ENCODE data around the gene PDCD4.

The PDCD4 gene

GRCh38 chr10:110824152-110824441 lies 47.6 kb upstream of the PDCD4 start:
- no peak for TF ChIP-seq EZH2phosphoT487 (IDR thresholded peaks at IDR 0.05; ENCODE audit: low read length)
- TF ChIP-seq EZH2 (optimal IDR thresholded peaks at IDR 0.05; ENCODE audit: low read depth, low read length) = no peak
- no peak for TF ChIP-seq CTCF (IDR thresholded peaks at IDR 0.05; ENCODE audit: low read length)
- Histone ChIP-seq H3K4me2 (ENCODE audit: low read depth, low read length) (no peak overlapping the region), H3F3A (ENCODE audit: insufficient read depth, low read length) (no peaks in the 10 kb centered on the region), H3K79me2 (ENCODE audit: low read length) (no peaks in the 10 kb centered on the region), H4K20me1 (ENCODE audit: insufficient read depth, low read length) (no peaks in the 10 kb centered on the region), H3K9me2 (replicated peaks; ENCODE audit: insufficient read depth, low read length) (no peaks in the 10 kb centered on the region), H3K27me3 (replicated peaks; ENCODE audit: insufficient read depth, low read length) (no peaks in the 10 kb centered on the region), H3K9ac (ENCODE audit: low read length) (no peak overlapping the region), H3K36me3 (replicated peaks; ENCODE audit: insufficient read depth, low read length) (no peaks in the 10 kb centered on the region), H3K4me1 (ENCODE audit: low read length) (peaks cover 6% of the 10 kb centered on the region; the same call in 1 of the 2 replicates), H2AFZ (ENCODE audit: low read length) (no peak overlapping the region), H3K27ac (ENCODE audit: low read length) (no peak overlapping the region), H3K4me3 (ENCODE audit: low read length) (no peak overlapping the region), H3K9me3 (replicated peaks; ENCODE audit: insufficient read depth, low read length) (no peaks in the 10 kb centered on the region)
- DNase-seq = no peak

GRCh38 chr10:110824660-110825059 lies 47.1 kb upstream of the PDCD4 start:
- Histone ChIP-seq H3K79me2 (ENCODE audit: low read length) (no peaks in the 10 kb centered on the region), H4K20me1 (ENCODE audit: insufficient read depth, low read length) (no peaks in the 10 kb centered on the region), H3K27me3 (replicated peaks; ENCODE audit: insufficient read depth, low read length) (no peaks in the 10 kb centered on the region), H3K4me1 (ENCODE audit: low read length) (peaks cover 6% of the 10 kb centered on the region; the same call in 1 of the 2 replicates), H3K9me2 (replicated peaks; ENCODE audit: insufficient read depth, low read length) (no peaks in the 10 kb centered on the region), H3K9me3 (replicated peaks; ENCODE audit: insufficient read depth, low read length) (no peaks in the 10 kb centered on the region), H3K36me3 (replicated peaks; ENCODE audit: insufficient read depth, low read length) (no peaks in the 10 kb centered on the region), H3K27ac (ENCODE audit: low read length) (no peak overlapping the region), H3K4me2 (ENCODE audit: low read depth, low read length) (no peak overlapping the region), H3K4me3 (ENCODE audit: low read length) (no peak overlapping the region), H3F3A (ENCODE audit: insufficient read depth, low read length) (no peaks in the 10 kb centered on the region), H2AFZ (ENCODE audit: low read length) (no peak overlapping the region), H3K9ac (ENCODE audit: low read length) (no peak overlapping the region)
- no peak for DNase-seq
- TF ChIP-seq EZH2 (optimal IDR thresholded peaks at IDR 0.05; ENCODE audit: low read depth, low read length) (no peak), CTCF (IDR thresholded peaks at IDR 0.05; ENCODE audit: low read length) (no peak), EZH2phosphoT487 (IDR thresholded peaks at IDR 0.05; ENCODE audit: low read length) (no peak)

GRCh38 chr10:110825508-110825907 lies 46.2 kb upstream of the PDCD4 start:
- no peak overlapping the region for H3K27ac ChIP-seq (ENCODE audit: low read length)
- H3K4me1 ChIP-seq (ENCODE audit: low read length) = peaks cover 6% of the 10 kb centered on the region; the same call in 1 of the 2 replicates
- no peaks in the 10 kb centered on the region for H3K79me2 ChIP-seq (ENCODE audit: low read length)
- TF ChIP-seq EZH2phosphoT487 (IDR thresholded peaks at IDR 0.05; ENCODE audit: low read length) (no peak), EZH2 (optimal IDR thresholded peaks at IDR 0.05; ENCODE audit: low read depth, low read length) (no peak), CTCF (IDR thresholded peaks at IDR 0.05; ENCODE audit: low read length) (no peak)
- no peaks in the 10 kb centered on the region for H4K20me1 ChIP-seq (ENCODE audit: insufficient read depth, low read length)
- H3F3A ChIP-seq (ENCODE audit: insufficient read depth, low read length) = no peaks in the 10 kb centered on the region
- no peaks in the 10 kb centered on the region for H3K9me2 ChIP-seq (replicated peaks; ENCODE audit: insufficient read depth, low read length)
- no peak for DNase-seq
- H3K36me3 ChIP-seq (replicated peaks; ENCODE audit: insufficient read depth, low read length) = no peaks in the 10 kb centered on the region
- H3K9ac ChIP-seq (ENCODE audit: low read length) = no peak overlapping the region
- no peak overlapping the region for H2AFZ ChIP-seq (ENCODE audit: low read length)
- no peak overlapping the region for H3K4me3 ChIP-seq (ENCODE audit: low read length)
- H3K27me3 ChIP-seq (replicated peaks; ENCODE audit: insufficient read depth, low read length) = no peaks in the 10 kb centered on the region
- no peak overlapping the region for H3K4me2 ChIP-seq (ENCODE audit: low read depth, low read length)
- no peaks in the 10 kb centered on the region for H3K9me3 ChIP-seq (replicated peaks; ENCODE audit: insufficient read depth, low read length)

Measured in MM.1S (cell line).